Lung microvascular endothelial cell (primary cell): ENCODE measurements around the gene PAX3. TPM values are rescaled to one million over a fixed set of nuclear protein-coding genes. Genes with fewer than 3 reads are reported as not detected.

Experiments
- DNase-seq, 2 donors: peaks; one replicate each; pipeline versions ENCODE4 v3.0.0 to v3.0.0-alpha.2; 2010; ENCODE audit warnings: low read depth in 2 of 2
- total RNA-seq: library from RNA; depleted of rRNA; stranded (reverse); fragments of >200 nt; gene quantifications from 2 replicates; pipeline ENCODE4 v1.2.1, GENCODE V29; 2014

PAX3 gene
- total RNA-seq, 1 donor from 2014 or later = not detected

DNA sequence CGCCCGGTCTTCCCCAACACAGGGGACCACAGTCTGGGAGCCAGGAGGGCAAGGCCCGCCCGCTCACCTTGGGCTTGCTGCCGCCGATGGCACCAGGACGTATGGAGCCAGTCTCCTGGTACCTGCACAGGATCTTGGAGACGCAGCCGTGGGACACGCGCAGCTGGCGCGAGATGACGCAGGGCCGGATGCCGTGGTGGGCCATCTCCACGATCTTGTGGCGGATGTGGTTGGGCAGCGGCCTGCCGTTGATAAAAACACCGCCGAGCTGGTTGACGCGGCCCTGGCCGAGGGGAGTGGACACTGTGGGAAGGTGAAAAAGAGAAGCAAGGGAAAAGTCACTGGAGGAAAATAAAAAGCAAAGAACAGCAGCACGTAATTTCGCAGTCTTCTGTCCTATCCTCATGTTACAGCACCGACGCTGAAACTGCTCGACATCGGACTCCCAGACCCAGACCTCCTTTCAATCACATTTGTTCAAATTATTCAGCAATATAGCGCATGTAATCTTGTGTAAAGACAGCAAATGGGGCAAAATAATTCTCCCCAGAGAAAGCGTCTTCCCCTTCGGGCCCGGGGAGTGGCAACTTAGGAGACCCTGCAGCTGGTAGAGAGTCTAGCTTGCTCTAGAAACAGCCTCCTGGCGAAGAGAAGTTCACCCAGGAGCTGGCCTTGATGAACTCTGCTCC is 1.7 kb downstream of the PAX3 start:
- DNase-seq = no peak

DNA sequence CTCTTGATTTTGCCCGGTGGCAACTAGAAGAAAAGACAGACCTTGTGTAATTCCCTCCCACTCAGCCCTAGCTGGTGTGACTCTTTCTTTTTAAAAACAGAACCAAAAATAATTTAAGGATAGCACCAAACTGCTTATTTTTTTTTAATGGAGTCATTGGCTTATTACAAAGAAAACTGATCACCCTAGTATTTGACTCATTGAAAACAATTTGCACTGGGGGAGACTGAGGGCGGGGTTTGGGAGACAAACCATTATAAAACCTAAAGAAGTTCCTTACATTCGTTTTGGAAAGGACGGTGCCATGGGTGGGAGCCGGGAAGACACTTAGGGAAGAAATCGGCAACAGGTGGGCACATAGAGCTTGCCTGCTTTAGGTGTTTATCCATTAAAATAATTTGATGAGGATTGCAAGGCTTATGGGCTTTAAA is 2.5 kb downstream of the PAX3 start:
- no peak for DNase-seq

DNA sequence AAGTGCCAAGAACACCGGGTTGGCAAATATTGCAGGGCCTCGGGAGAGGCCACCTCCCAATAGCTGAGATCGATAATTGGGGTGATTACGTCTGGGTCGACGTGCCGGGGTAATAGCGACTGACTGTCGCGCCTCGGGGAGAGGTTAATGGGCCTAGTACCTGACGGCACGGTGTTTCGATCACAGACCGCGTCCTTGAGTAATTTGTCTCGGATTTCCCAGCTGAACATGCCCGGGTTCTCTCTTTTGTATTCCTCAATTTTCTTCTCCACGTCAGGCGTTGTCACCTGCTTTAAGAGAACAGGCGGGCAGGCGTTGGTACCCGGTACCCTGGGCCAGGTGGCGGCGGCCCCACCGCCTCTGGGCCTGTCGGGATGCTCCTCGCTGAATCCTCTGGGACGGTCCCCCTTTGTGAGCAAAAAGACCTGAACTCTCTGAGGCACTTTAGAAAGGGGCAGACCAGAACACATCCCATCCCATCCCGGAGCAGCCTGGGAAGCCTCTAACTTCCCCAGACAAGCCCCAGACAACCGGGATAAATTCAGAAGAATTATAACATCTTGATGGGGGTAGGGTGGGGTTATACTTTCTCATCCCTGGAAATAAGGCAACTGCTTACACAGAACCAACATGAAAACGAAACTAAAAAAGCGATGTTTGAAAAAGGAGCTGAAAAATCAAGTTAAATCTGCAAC is 3.3 kb downstream of the PAX3 start:
- peak; percentile 26 to 27 for DNase-seq

DNA sequence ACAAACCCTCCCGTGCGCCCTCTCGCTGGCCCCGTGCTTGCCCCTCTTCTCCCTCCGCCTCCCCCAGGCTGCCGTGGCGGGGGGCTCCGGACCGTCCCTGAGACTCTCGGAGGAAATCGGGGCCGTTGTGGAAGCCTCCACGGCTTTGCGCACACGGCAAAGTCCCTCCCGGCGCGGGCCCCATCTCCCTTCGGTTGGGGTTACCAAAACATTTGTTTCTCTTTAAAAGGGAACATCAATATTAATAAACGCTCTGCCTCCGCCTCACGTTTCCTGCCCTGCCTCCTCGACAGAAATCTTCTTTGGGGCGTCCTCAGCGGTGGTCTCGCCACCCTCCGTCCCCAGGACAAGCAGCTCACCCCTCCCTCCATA is 3.8 kb downstream of the PAX3 start:
- DNase-seq = no peak

DNA sequence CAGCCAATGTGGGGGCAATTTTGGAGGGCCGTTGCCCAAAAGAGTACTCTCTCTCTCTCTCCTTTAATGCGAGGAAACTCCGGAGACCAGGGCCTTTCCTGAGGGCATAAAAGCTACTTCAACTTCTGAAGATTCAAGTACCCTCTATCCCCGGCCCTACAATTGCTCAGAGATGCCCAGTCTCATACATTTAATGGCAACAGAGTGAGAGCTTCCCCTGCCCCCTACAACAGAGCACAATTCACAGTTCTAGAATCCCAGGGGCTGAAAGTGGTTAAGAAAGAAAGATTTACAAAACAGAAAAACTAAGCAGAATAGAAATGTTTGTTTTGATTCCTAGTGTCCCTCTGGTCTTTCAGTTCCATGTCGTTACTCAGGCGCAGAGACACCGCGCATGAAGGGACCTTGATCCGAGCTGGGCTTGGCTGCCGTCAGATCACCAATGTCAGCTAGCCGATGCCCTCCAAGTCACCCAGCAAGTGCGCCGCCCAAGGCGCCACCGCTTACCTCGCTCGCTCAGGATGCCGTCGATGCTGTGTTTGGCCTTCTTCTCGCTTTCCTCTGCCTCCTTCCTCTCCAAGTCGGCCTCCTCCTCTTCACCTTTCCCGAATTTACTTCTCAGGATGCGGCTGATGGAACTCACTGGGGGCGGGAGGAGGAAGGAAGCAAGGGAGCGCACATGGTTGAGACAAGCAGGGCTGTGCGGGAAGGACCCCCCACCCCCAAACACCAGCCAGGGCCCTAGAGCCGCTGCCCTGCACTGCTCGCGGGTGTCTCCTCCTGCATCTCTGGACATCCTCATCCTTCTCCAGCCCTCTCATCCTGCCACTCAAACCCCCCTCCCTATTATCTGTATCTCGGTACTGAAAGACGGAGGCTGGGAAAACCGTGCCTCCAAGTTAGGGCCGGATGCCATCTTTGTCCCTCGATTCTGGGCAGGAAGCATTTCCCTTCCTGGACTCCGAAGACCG is 4.9 kb downstream of the PAX3 start:
- no peak for DNase-seq

DNA sequence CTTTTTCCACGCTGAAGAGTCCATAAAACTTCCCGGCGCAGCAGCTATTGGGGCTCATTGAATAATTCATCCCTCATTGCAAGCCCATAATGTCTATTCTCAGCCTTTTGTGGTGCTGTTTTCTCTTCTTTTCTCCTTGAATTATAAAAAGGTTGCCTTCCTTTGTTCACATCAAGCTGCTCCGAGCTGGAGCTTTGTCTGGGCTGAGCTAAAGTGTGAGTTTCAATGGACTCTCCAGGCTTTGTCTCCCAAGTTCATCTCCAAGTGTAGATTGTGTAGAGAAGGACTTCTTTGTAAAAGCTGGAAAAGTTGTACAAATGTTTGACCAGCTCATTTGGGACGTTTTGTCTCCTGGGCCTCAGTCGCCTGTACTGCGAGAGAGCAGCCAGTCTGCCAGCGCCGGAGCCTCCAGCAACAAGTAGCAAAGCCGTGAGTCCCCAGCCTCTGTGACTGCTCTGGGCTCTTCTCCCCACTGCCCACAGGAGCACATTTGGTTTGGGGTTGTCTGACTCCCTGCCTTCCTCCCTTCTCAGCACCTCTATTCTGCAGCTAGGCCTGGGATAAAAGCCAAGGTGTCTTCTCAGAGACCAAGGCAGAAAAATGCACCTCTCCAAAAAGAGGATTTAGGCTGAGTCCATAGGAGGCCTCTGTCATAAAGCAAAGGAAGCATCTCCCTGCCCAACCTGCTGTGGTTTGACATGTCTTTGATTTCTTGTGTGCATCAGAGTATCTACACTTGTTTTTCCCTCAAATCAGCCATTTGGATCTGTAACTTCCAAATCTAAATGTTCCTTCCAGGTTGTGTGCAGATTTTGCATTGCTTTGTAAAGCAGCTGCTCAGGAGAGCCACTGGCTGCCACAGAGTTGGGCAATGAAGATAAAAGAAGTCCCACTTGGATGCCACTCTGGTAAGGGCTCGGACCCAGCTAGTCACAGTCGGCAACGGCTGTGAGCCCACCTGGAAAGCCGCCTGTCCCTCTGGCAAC is 6.4 kb downstream of the PAX3 start:
- DNase-seq = no peak

DNA sequence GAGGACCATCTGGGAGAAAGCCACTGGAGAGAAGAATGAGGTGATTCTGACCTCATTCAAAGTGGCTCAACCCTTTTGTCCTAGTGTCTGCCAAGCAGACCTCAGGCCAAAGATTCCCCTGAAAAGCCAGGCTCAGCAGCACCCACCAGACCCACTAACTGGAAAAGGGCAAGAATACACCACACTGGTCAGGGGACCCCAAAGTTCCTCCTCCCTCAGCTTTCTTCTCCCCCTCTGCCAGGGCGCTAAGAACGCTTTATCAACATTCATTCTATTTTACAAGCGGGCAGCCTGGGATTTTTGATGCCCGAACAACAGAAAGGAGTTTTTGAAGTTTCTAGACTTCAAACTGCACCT is 7.3 kb downstream of the PAX3 start:
- DNase-seq = no peak

DNA sequence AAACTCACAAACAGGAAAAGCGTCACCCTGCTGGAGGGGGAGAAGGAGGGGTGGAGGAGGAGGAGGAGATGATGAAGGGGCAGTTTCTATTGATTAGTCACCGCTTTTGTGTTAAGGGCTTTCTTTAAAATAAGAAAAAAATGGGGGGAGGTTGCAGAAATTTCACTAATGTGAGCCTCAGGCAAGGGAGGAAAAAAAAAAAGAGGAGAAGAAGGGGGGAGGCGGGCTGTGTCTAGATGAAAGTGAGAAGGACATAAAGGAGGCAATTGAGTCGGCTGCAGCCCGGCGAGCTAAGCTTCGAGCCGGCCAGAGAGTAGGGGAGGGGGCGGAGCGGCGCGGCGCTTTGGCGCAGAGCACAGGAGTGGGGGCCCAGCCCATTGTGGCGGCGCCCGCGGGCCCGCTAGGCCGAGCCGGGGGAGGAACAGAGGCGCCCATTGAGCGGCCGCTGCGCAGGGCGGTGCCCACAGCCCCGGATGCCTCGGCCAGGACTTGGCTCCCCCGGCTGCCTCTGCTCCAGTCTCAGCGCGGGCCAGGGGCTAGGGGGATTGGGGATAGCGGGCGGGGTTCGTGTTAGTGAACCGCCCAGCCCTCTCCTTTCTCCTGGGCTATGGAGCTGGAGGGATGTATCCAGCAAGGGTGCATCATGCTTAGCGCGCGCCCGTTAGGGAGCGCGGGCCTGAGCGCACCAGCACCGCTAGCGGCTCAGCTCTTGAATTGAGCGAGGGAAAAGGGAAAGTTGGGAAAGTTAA is 7.9 kb downstream of the PAX3 start:
- no peak for DNase-seq

DNA sequence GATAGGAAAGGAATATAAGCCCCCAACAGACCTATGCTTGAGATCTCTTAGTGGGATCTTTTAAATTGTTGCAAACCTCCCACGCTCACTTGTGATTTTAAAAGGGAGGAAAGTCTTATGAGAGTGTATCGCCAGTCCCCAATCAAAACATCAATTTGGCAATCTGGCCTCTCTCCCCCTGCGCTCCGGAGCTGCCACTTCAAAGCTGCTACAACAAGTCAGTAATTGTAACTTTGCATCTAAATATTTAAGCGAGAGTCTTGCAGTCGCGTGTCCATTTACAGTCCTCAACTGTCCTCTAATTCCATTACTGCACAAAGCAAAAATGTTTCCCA is 8.4 kb downstream of the PAX3 start:
- DNase-seq = no peak

DNA sequence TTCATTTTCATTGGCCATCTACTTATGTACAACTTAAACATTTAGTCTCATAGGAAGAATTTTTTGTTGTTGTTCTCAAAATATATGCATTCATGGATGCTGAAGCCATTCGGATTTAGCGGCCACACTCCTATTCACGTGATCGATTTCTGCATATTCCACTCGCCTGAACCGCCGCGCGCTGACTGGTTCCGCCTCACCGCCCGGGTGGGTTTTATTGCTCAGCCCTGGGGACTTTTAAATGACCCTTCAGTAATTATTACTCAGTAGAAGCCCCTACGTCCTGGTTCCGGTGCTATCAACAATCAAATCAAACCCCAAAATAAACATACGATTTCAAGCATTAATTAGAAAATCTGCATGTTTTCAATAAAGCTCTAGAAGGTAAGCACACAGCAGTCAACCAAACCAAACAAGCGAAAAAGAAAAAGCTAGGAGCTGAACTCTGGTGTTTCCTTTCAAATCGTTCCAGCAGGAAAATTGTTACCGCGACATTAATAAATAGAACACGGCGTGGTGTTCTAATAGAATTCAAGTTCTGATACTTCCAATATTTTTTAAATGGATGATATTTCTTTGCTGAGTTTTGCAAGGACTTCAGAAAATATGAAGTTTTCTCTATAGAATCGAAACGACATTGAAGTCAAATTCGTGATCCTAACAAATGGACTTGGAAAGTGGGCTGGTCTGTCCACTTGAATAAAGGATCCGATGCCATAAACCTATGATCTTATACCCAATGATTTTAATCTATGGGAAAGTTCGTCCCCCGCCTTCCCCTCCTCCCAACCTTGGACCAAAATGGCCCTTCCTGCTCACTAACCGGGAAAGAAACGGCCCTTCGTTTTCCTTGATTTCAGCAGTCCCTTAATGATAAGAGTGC is 9.3 kb downstream of the PAX3 start:
- DNase-seq = no peak

DNA sequence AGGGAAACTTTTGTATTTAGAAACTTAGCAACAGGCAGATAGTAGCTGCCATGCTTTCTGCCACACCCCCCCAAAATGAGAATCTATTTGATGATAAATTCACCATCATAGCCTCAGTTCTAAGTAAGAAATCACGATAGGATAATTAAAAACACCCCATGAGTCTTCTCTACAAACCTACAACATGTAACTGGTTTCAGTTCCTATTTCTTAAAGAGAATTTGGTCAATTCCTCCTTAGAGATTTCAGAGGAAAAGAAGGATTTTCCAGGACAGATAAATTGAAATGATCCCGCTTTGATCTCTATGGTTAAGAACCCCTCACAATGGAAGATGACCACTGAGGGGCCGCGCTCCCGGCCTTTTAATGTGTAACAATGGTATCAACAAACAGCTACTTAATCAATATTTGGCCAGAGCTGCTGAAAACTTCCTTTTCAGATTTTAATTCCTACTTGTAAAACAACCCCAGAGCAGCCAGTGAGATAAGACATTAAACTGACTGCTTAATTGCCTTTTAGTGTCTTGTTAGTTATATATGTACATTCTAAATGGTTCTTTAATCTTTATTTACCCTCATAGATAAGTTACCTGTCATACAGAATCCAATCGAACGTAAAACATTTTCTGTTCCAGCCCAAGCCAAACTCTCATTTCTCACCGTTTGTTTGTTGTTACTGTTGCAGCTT is 10.1 kb downstream of the PAX3 start:
- DNase-seq = no peak

DNA sequence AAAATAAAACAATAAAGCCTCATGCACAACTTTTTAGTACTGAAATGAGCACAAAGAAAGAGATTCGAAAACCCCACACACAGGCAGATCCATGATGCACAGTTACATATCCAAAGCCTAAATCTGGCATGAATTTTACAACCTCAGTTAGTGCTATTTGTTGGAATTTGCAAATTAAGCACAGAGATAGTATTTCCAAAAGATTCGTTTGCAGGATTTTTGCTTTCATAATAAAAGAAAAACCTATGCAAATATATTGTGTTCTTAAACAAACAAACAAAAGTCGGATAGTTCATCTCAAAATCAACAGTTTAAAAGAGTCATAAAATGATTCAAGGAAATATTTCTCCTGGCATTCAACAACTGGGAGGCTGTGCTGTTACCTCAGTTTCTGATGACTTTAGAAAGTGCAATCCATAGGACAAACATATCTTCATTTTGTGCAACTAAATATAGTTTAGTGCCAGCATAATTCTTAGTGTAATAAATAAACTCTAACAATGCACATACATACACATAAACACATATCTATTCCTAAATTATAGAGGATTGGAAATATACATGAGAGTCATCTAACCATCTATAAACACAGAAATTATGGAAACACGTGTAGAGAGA is 10.8 kb downstream of the PAX3 start:
- DNase-seq = no peak

DNA sequence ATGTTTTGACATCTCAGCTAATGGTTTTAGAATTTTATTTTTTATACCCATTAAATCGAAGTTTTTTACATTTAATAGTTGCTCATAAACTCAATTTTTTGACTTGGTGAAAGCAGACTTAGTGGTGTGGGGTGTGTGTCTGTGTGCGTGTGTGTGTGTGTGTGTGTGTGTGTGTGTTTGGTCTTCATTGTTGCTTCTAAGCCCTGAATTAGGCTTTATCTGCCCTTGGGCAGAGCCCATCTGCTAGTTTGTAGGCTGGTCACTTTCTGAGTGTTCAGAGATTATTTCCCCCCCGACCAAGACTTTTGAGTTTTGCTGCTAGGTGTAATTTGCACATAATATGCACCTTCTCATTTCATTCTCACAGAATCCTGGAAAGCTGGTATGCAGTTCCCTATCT is 14.3 kb downstream of the PAX3 start:
- DNase-seq = no peak

DNA sequence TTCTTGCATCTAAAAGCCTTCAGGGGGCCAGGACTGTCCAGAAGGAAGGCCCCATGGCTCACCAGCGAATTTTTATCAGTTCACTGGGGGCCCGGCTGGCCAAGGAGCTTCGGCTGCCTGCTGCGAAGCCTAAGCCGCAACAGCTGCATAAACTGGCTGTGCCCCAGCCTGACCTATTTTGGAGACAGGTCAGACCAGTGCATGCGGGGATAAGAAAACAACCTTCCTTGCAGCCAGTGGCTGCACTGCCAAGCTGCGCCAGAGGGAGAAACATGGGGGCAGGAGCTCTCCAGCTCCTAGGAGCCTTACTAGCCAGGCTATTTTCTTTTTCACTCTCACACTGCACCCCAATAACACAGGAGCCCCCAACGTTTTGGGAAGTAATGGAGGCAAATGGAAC is 15.2 kb downstream of the PAX3 start:
- DNase-seq = no peak

DNA sequence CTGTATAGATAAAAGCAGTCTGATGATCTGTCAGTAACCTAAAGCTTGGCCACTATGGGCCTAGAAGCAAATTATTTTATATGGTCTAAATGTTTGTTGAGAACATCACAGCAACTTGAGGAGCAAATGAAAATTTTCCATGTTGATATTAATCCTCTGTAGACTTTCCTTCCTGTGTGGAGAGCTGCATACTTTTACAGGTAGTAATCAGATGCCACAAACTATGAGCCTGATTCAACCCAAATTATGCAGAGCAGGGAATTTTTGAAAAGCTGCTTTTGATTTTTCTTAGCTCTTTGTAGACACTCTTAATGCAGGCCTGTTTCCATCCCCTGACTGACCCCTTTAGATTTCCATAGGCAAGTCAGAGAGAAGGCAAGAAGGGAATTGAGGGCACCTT is 17.3 kb downstream of the PAX3 start:
- no peak for DNase-seq

DNA sequence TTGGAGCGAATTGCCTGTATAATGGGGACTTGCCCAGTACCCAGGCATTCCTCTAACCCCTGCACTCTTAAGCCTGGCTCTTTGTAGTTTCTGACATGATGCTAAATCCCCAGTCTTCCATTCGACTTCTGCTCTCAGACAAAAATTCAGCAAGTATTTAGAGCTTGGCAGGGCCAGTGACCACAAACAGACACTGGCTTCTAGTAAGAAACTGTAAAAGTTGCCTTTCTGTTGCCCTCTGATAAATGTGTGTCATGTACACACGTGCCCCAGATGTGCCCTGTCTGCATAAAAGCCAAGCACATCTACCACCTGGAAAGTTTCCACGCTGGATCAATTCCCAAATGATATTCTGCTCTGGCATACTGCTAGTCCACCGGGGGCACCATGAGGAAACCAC is 18.0 kb downstream of the PAX3 start:
- DNase-seq = no peak

DNA sequence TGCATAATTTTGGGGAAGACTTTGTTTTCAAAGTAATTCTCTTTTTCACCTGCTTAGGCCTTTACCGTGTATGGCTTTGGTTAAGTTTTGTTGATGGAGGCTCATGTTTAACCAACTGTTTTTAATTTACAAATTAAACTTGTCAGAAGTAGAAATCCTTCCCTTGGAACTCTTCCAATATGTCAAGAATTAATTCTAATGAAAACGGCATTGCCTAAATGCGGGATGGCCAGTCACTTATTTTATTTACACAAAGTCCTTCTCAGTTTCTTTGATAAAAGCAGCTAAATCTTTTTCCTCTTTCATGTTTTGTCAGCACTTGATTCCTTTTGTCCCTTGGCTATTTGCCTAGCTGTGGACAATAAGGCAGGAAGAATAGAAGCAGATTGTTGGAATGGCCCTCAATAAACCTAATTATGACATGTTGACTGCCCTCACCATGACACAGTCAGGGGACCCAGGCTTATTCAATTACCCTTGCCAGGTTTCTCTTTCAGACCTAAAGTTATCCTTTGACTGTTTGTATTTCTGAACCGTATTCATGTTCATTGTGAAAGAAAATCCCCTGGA is 26.3 kb downstream of the PAX3 start:
- DNase-seq = peak in 1 of 2 donors; percentile 42

DNA sequence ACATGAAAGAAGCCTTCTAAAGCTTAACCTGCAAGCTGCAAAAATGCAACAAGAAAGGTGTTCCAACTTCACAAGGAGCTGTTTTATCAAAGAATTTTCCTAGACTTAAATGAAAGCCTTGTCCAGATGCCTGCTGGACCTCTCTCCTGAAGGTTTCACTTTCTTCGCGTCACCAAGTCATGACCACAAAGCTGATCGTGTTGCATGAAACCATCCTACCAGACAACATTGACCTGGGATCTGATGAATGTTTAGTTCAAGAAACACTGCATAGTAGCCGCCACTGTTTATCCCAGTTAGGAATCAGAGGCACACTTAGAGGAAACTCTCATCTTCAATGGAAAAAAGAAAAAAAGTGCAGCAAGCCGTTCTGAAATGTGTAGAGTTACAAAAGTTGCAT is 26.9 kb downstream of the PAX3 start:
- no peak for DNase-seq
